CD4-positive, alpha-beta T cell (primary cell): ENCODE results near the gene DHRS3. TPM values are rescaled to one million over a fixed set of nuclear protein-coding genes. Genes with fewer than 3 reads are reported as not detected.

Source experiments
- ATAC-seq: fragments of 200-7000 bp; cut with Tn5 transposase; one replicate; pipeline ENCODE4 v1.10.0; 2022; ENCODE audit warnings: mild to moderate bottlenecking; ENCODE audit not compliant: poor library complexity
- CTCF ChIA-PET: fragments of 350-600 bp; sonication (Branson Sonifier 250); formaldehyde crosslinking; loops from one replicate; lab custom pipeline; 2021; ENCODE audit warnings: antibody characterized with exemption, inconsistent platforms; lab: Charles Lee
- POLR2A ChIA-PET: fragments of 350-600 bp; sonication (Branson Sonifier 250); formaldehyde crosslinking; loops from one replicate; lab custom pipeline; 2021; ENCODE audit warnings: antibody characterized with exemption, inconsistent platforms; lab: Charles Lee
- DNase-seq, 14 experiments: peaks; one replicate each; pipeline ENCODE4 v3.0.0-alpha.2; 2013 to 2020; ENCODE audit warnings: mixed read lengths in 2 of 14
- H3K27ac ChIP-seq, 2 donors: one replicate each; pipeline versions ENCODE4 v1.5.1 to v1.7.0; 2013; ENCODE audit warnings: low read length in 2 of 2, low read depth in 1 of 2, mild to moderate bottlenecking in 1 of 2
- H3K27me3 ChIP-seq, 2 experiments: 1 replicate in 1 of 2; 2 replicates in 1 of 2; pipeline versions ENCODE4 v1.6.1 to v1.7.0; 2013; ENCODE audit warnings: low read length in 2 of 2, control low read depth in 1 of 2, mild to moderate bottlenecking in 1 of 2, moderate library complexity in 1 of 2; ENCODE audit not compliant: insufficient read depth in 2 of 2, control insufficient read depth in 1 of 2
- H3K36me3 ChIP-seq: one replicate; pipeline ENCODE4 v1.6.1; 2013; ENCODE audit warnings: low read length, control low read depth; ENCODE audit not compliant: insufficient read depth
- H3K4me1 ChIP-seq: one replicate; pipeline ENCODE4 v1.6.1; 2013; ENCODE audit warnings: low read length, control low read depth; ENCODE audit not compliant: insufficient read depth
- H3K4me3 ChIP-seq: one replicate; pipeline ENCODE4 v1.5.1; 2013; ENCODE audit warnings: mild to moderate bottlenecking, low read length, moderate library complexity
- H3K9me3 ChIP-seq, 2 experiments: 1 replicate in 1 of 2; 2 replicates in 1 of 2; pipeline versions ENCODE4 v1.6.1 to v1.7.0; 2013; ENCODE audit warnings: low read length in 2 of 2, mild to moderate bottlenecking in 2 of 2, control low read depth in 1 of 2, moderate library complexity in 1 of 2; ENCODE audit not compliant: control insufficient read depth in 1 of 2, insufficient read depth in 1 of 2
- H3K27ac Mint-ChIP-seq: one replicate; pipeline ENCODE4 v1.8.0; 2020; ENCODE audit warnings: mixed read lengths
- H3K27me3 Mint-ChIP-seq: one replicate; pipeline ENCODE4 v1.8.0; 2021; ENCODE audit warnings: mixed read lengths
- H3K36me3 Mint-ChIP-seq: one replicate; pipeline ENCODE4 v1.8.0; 2021; ENCODE audit warnings: low read depth, mixed read lengths
- H3K4me1 Mint-ChIP-seq: one replicate; pipeline ENCODE4 v1.8.0; 2021; ENCODE audit warnings: low read depth, mixed read lengths
- H3K4me3 Mint-ChIP-seq: one replicate; pipeline ENCODE4 v1.8.0; 2020; ENCODE audit warnings: mild to moderate bottlenecking, mixed read lengths
- H3K9me3 Mint-ChIP-seq: one replicate; pipeline ENCODE4 v1.8.0; 2020; ENCODE audit warnings: mixed read lengths
- CTCF ChIP-seq: fragments of 200-600 bp; IDR thresholded peaks from one replicate; pipeline ENCODE4 v1.8.0; 2022; ENCODE audit warnings: antibody characterized with exemption, mild to moderate bottlenecking
- intact Hi-C, 2 experiments: fragments of 100-400 bp; cut with DNase I in 1 of 2; cut with micrococcal nuclease in 1 of 2; formaldehyde crosslinking; loops; one replicate each; pipeline versions ENCODE4 v1.15.1 to v1.9.0; 2023 to 2025; cut with DNase I, micrococcal nuclease
- total RNA-seq, 174 experiments: library from RNA in 2 of 174; stranded (reverse) in 2 of 174; gene quantifications; one replicate each; pipeline ENCODE4 v1.2.3 and lab custom pipeline; 2021 to 2026

DHRS3 gene
- total RNA-seq, 2 experiments from 2014 or later: 102 to 108 TPM

- ATAC-seq (no peak), DNase-seq (no peak)
- no peaks in the 10 kb centered on the region for H3K36me3 ChIP-seq
- no peak overlapping the region for H3K27ac Mint-ChIP-seq
- ChIA-PET CTCF (no interaction called here), POLR2A (interaction anchor here (0.6 to 1.3 kb wide), 2 partner anchors 19 to 368 kb away, joined by 3 read pairs; no protein-coding TSS in a partner anchor)
- intact Hi-C loops: no loop called here
- H3K27ac ChIP-seq: no peak overlapping the region
- peaks cover 5% of the 10 kb centered on the region for H3K4me1 Mint-ChIP-seq
- peaks cover 2% of the 10 kb centered on the region for H3K9me3 Mint-ChIP-seq
- H3K4me1 ChIP-seq: no peaks in the 10 kb centered on the region
- peaks cover 40% of the 10 kb centered on the region for H3K36me3 Mint-ChIP-seq
- H3K27me3 Mint-ChIP-seq: no peaks in the 10 kb centered on the region
- H3K27me3 ChIP-seq: no peaks in the 10 kb centered on the region
- H3K4me3 ChIP-seq: no peak overlapping the region
- H3K4me3 Mint-ChIP-seq: no peak overlapping the region
- peaks cover 0 to 13% of the 10 kb centered on the region in 2 experiments for H3K9me3 ChIP-seq
- TF ChIP-seq CTCF: no peak
These were observed 80.0 kb downstream of the DHRS3 start for GRCh38 chr1:12537906-12538461.

- ChIA-PET POLR2A (interaction anchor here (0.6 to 1.3 kb wide), 2 partner anchors 19 to 367 kb away, joined by 3 read pairs; no protein-coding TSS in a partner anchor), CTCF (no interaction called here)
- Histone ChIP-seq H3K27me3 (no peaks in the 10 kb centered on the region), H3K4me1 (no peaks in the 10 kb centered on the region), H3K27ac (no peak overlapping the region), H3K36me3 (no peaks in the 10 kb centered on the region), H3K9me3 (peaks cover 0 to 13% of the 10 kb centered on the region in 2 experiments), H3K4me3 (no peak overlapping the region)
- H3K36me3 Mint-ChIP-seq: peaks cover 40% of the 10 kb centered on the region
- H3K4me3 Mint-ChIP-seq: no peak overlapping the region
- no peak for DNase-seq
- ATAC-seq: no peak
- intact Hi-C loops: no loop called here
- peaks cover 2% of the 10 kb centered on the region for H3K9me3 Mint-ChIP-seq
- TF ChIP-seq CTCF: no peak
- H3K27ac Mint-ChIP-seq: no peak overlapping the region
- H3K27me3 Mint-ChIP-seq: no peaks in the 10 kb centered on the region
- peaks cover 2% of the 10 kb centered on the region for H3K4me1 Mint-ChIP-seq
These were observed 80.7 kb downstream of the DHRS3 start for GRCh38 chr1:12537294-12537693.

GRCh38 chr1:12536023-12536639 lies 81.9 kb downstream of the DHRS3 start:
- TF ChIP-seq CTCF: no peak
- DNase-seq: no peak
- Histone ChIP-seq H3K9me3 (peaks cover 0 to 13% of the 10 kb centered on the region in 2 experiments), H3K4me1 (no peaks in the 10 kb centered on the region), H3K4me3 (no peak overlapping the region), H3K27me3 (no peaks in the 10 kb centered on the region), H3K27ac (no peak overlapping the region), H3K36me3 (no peaks in the 10 kb centered on the region)
- Mint-ChIP-seq H3K4me1 (peaks cover 8% of the 10 kb centered on the region), H3K27me3 (no peaks in the 10 kb centered on the region), H3K27ac (no peak overlapping the region), H3K9me3 (peaks cover 2% of the 10 kb centered on the region), H3K36me3 (peaks cover 46% of the 10 kb centered on the region), H3K4me3 (no peak overlapping the region)
- ATAC-seq: no peak
- ChIA-PET CTCF (no interaction called here), POLR2A (interaction anchor here (0.7 kb wide), 1 partner anchor 26 kb away, joined by 3 read pairs; no protein-coding TSS in a partner anchor)
- intact Hi-C loops: no loop called here
